Measurements from ENCODE around the gene ABHD16A.

ABHD16A gene

DNA sequence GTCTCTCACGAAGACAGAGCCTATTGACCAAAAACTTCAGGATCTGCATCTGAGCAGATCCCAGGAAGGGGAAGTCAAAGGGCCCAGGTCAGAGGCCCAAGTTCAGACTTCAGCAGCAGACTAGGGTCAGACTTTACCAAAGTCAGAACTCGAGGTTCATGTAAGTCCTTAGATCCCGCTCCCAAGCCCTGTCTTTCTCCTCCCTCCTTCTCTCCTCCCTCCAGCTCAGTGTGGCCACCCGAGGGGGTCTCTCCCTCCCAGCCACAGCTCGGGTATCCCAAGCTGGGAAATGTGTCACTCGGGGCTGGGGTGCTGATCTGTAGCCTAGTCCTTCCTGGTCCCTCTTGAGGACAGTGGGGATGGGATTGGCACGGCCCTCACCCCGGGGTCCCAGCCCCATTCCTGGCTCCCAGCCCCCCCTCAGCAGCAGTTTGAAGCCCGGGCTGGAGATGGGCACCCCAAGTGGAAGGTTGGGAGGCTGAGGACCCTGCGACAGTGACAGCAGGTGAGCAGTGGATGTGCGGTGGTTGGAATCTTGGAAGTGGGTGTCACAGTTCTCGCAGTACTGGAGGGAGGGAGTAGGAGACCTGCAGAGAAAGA is 40.9 kb downstream of the ABHD16A start:
- peaks cover 66% of the 10 kb centered on the region for H3K36me3 Mint-ChIP-seq
- H3K9me3 Mint-ChIP-seq, result no peaks in the 10 kb centered on the region
- H3K4me1 Mint-ChIP-seq, result peaks cover 89% of the 10 kb centered on the region
- H3K27ac Mint-ChIP-seq, result peak overlapping the region; percentile 70
- H3K27me3 Mint-ChIP-seq, result no peaks in the 10 kb centered on the region
- CTCF ChIA-PET, result interaction anchor here (0.7 kb wide), 1 partner anchor 232 kb away, joined by 3 read pairs; no protein-coding TSS in a partner anchor
- no peak for DNase-seq
- H3K4me3 Mint-ChIP-seq, result peak overlapping the region; percentile 41

DNA sequence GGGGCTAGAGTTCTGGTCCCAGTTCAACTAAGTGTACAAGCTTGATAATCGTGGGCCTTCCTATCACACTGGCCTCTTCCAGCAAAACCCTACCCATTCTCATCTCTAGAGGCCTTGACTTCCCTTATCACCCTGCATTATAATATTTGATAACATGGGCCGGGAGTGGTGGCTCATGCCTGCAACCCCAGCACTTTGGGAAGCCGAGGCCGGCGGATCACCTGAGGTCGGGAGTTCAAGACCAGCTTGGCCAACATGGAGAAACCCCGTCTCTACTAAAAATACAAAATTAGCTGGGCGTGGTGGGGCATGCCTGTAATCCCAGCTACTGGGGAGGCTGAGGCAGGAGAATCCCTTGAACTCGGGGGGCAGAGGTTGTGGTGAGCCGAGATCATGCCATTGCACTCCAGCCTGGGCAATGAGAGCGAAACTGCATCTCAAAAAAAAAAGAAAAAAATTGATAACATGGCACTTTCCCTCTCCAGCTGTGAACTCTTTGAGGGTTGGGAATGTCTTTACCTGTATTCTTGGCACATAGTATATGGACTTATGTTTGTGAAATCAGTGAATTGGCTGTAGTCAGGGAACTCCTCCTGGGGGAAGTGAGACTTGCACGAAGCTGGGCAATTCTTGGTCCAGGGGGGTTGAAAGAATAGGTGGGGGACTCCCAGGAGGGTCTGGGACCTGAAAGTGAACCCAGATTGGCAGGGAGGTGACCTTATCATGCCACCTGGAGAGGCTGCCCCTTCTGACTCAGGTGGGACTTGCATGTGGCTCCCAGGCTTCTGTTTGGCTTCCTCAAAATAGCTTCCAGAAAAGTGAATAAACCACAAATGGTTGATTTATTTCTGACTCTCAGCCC is 41.6 kb downstream of the ABHD16A start:
- H3K27me3 Mint-ChIP-seq, result no peaks in the 10 kb centered on the region
- peak overlapping the region; percentile 76 for H3K27ac Mint-ChIP-seq
- peak overlapping the region; percentile 90 for H3K4me3 Mint-ChIP-seq
- no peaks in the 10 kb centered on the region for H3K9me3 Mint-ChIP-seq
- H3K4me1 Mint-ChIP-seq, result peaks cover 85% of the 10 kb centered on the region
- H3K36me3 Mint-ChIP-seq, result peaks cover 65% of the 10 kb centered on the region
- no peak for DNase-seq
- CTCF ChIA-PET, result interaction anchor here (0.6 to 1.5 kb wide), 3 partner anchors 168 to 1640 kb away, joined by 3 to 4 read pairs (median 3); no protein-coding TSS in a partner anchor

DNA sequence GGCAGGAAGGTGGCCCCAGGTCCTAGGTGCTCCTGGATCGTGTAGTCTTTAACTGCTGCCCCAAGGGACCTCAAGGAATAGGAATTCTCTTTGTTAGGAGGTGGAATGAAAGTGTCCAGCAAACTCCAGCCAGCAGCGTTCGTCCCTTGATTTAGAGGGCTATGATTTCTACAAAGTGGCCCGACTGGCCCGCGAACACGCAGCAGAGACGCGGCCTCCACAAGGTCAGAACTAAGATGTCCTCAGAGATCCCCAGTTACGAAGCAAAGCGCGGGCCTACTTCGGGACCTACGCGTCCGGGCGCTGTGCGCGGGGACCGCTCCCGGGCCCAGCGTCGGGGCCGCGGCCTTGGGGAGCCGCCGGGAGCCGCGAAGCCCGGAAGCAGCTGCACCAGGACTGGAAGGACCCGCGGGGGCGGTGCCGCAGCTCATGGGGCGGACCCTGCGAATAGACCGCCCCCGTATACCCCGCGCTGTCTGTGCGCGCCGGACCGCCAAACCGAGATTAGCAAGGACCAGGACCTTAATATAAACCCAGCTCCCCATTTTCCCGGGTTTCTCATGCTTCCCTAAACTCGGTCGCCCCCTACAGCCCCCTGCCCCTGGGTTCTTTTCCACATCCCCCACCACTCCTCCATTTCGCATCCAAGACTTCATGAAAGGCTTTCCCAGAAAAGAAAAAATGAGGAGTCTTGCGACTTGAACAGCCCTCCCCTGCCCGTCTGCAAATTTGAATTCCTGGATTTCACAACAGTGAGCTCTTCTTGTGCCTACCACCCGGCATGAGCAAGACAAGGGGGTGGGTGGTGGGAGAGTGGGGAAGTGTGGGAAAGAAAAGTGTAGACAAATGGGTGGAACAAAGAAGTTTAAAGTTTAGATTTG is 42.5 kb downstream of the ABHD16A start, which contains the start of gene C6orf47:
Gene C6orf47, minus strand, starts transcription at position 398 of the 881 bp plus-strand sequence. CDS start 831 bp downstream, outside the sequence.
- DNase-seq, result peak; percentile 84
- Mint-ChIP-seq H3K36me3 (peaks cover 67% of the 10 kb centered on the region), H3K4me3 (peak within 1 kb of the TSS; percentile 90), H3K4me1 (peaks cover 85% of the 10 kb centered on the region), H3K27me3 (no peaks in the 10 kb centered on the region), H3K9me3 (no peaks in the 10 kb centered on the region), H3K27ac (peak within 1 kb of the TSS; percentile 92)
- CTCF ChIA-PET, result interaction anchor here (1.5 kb wide), 1 partner anchor 169 kb away, joined by 4 read pairs; no protein-coding TSS in a partner anchor

DNA sequence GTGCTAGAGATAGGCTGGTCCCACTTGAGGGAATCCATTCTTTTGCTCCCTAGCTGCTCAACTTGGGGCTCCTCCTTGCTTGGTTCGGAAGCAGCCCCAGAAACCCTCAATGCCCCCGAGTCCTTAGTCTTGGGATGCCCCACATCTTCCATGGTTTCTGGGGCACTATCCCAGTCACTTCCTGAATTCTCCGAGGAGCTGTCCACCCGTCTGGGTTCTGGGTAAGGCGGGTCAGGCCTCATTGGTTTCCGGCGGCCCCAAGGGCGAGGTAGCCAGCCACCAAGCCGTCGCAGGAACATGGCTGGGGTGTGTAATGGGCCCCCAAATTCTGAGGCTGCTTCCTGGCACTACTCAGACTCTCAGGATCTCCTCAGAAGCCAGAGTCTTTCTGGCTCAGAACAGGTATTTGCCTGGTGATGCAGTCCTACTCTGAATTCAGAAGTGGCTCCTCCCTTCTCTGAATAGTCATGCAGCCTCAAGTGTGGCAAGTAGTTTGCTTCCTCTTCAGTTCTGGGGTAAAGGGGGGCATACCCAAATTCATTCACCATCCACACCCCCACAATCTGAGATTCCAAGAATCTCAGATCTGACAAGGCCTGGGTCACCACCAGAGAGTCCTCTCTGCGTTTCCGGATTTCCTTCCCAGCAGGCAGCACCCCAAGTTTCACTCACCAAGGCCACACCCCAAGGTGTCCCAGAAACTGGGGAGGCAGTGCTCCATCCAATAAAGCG is 43.3 kb downstream of the ABHD16A start:
- no peaks in the 10 kb centered on the region for H3K9me3 Mint-ChIP-seq
- peaks cover 92% of the 10 kb centered on the region for H3K4me1 Mint-ChIP-seq
- peak overlapping the region; percentile 90 for H3K4me3 Mint-ChIP-seq
- H3K36me3 Mint-ChIP-seq, result peaks cover 72% of the 10 kb centered on the region
- CTCF ChIA-PET, result interaction anchor here (0.8 to 1.5 kb wide), 3 partner anchors 170 to 260 kb away, joined by 3 to 4 read pairs (median 3); no protein-coding TSS in a partner anchor
- H3K27me3 Mint-ChIP-seq, result no peaks in the 10 kb centered on the region
- peak overlapping the region; percentile 92 for H3K27ac Mint-ChIP-seq
- DNase-seq, result peak; percentile 62

DNA sequence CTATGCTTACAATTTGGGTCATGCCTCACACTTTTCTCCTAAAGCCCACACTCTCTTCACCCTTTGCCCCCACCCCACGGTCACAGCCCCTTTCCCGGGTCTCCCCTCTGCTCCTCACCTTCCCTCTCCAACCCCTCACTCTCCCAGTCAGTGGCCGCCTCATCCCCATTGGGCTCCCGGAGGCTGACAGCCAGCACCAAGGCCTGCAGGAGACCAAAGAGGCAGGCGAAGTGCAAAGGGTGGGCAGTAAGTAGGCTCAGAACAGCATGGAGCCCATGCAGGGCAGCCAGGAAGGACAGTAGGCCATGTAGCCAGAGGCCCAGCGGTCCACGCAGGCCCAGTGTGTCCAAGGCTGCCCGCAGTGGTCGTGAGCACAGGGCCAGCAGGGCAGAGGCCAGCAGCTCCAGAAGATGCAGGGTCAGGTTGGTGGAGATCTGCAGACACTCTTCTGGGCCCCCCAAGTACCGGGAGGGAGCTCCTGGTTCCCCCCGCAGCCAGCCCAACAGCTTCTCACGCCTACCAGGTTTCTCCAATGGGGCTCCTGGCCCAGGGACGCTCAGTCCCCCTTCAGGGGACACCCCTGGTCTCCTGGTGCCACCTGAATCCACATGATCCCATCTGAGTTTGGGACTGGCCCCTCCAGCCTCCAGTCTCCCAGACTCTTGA is 44.0 kb downstream of the ABHD16A start:
- peaks cover 65% of the 10 kb centered on the region for H3K36me3 Mint-ChIP-seq
- peak overlapping the region; percentile 92 for H3K27ac Mint-ChIP-seq
- peaks cover 88% of the 10 kb centered on the region for H3K4me1 Mint-ChIP-seq
- CTCF ChIA-PET, result interaction anchor here (0.8 to 1.0 kb wide), 2 partner anchors 171 to 259 kb away, joined by 3 read pairs; no protein-coding TSS in a partner anchor
- peak overlapping the region; percentile 90 for H3K4me3 Mint-ChIP-seq
- no peaks in the 10 kb centered on the region for H3K27me3 Mint-ChIP-seq
- no peaks in the 10 kb centered on the region for H3K9me3 Mint-ChIP-seq
- no peak for DNase-seq

DNA sequence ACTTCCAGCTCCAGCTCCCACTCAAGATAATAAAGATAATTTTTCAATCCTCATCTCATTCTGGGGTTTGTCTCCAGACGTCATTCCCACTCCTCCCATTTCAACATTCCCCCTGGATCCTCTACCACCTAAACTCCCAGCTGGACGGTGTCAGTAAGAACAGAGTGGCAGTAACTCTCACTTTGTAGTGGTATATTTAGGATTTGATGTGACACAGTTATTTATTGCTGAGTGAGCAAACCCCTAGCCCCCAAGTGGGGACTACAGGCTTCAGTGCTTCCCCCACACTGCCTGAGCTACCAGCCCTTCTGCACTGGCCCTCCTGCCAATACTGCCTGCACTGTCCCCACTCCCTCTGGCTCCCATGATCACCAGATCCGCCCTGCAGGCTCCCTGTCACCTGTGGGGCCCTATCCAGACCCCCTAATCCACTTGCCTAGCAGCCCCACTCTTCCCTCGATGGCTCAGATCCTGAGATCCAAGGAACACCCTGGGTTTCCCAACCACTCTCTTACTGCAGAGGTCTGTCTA is 44.9 kb downstream of the ABHD16A start:
- Mint-ChIP-seq H3K9me3 (no peaks in the 10 kb centered on the region), H3K36me3 (peaks cover 56% of the 10 kb centered on the region)
- CTCF ChIA-PET, result interaction anchor here (1.0 to 1.2 kb wide), 2 partner anchors 83 to 109 kb away, joined by 3 read pairs; no protein-coding TSS in a partner anchor

DNA sequence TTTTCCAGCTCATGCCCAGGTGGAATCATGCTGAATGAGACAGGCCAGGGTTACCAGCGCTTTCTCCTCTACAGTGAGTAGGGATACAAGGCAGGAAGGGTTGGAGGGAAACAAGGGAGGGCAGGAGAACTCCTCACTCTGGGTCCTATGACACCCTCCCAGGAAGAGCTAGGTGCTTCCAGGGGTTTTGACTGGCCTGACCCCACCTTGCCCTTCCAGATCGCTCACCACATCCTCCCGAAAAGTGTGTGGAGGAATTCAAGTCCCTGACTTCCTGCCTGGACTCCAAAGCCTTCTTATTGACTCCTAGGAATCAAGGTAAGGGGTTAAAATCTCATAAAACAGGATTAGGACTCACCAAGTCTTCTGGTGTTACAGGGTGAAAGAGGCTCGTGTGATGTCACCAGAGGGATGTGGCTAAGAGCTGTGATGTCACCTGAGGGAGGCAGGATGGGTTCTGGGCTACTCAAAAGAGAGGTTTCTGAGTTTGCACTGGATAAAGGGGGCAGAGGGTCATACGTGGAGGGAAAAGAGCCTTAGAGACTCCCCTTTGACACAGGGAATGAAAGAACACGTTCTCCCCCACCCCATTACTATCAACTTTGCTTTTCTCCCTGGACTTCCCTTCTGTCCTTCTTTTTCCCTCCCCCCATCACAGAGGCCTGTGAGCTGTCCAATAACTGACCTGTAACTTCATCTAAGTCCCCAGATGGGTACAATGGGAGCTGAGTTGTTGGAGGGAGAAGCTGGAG is 45.5 kb downstream of the ABHD16A start:
- peaks cover 83% of the 10 kb centered on the region for H3K4me1 Mint-ChIP-seq
- no peaks in the 10 kb centered on the region for H3K27me3 Mint-ChIP-seq
- DNase-seq, result peak; percentile 59
- no peaks in the 10 kb centered on the region for H3K9me3 Mint-ChIP-seq
- CTCF ChIA-PET, result interaction anchor here (1.0 to 1.2 kb wide), 2 partner anchors 83 to 109 kb away, joined by 3 read pairs; no protein-coding TSS in a partner anchor
- peak overlapping the region; percentile 55 for H3K4me3 Mint-ChIP-seq
- H3K36me3 Mint-ChIP-seq, result peaks cover 56% of the 10 kb centered on the region
- peak overlapping the region; percentile 88 for H3K27ac Mint-ChIP-seq

More for the DNA sequence above, 44.9 kb downstream of the ABHD16A start:
- peaks cover 84% of the 10 kb centered on the region for H3K4me1 Mint-ChIP-seq
- H3K27me3 Mint-ChIP-seq, result no peaks in the 10 kb centered on the region
- H3K4me3 Mint-ChIP-seq, result peak overlapping the region; percentile 57
- DNase-seq, result no peak
- peak overlapping the region; percentile 88 for H3K27ac Mint-ChIP-seq

DNA sequence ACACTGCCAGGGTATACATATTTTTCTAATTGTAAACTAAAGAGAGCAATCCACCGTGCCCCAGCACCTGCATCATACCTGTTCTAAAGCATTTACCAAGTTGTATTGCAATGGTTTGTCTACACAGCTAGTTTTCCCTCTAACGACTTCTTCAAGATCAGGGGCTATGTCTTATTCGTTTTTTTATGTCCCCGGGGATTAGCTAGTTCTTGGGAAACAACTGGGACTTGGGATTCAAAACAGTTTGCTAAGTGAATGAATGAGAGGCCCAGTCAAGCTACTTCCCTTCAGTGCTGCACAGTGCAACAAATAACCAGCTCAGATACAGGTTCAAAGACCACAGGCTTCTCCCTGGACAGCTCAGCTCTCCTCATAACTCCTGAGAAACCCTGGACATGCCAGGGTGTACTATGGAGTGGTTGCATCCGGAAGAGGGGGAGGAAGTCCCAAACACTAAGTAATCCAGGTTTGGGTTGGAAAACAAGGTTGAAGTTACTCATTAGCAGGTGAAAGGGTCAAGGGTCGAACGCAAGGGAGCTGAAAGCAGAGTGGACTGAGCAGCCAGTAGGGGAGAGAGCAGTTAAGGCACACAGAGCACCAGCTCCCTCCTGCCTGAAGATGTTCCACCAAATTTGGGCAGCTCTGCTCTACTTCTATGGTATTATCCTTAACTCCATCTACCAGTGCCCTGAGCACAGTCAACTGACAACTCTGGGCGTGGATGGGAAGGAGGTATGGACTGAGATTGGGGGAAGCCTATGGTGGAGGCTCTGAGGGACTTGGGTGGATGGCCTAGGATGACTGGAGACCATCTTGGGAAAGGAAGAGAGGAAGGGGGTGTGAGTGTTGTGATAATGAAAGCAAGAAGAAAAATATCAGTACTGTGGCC is 47.5 kb downstream of the ABHD16A start, which contains the start of gene APOM:
Gene APOM, plus strand, starts transcription at position 546 of the 889 bp plus-strand sequence. Its CDS starts 73 bp downstream, at position 619.
- Mint-ChIP-seq H3K27ac (peak within 1 kb of the TSS; percentile 81), H3K4me3 (no peak within 1 kb of the TSS), H3K36me3 (peaks cover 48% of the 10 kb centered on the region), H3K9me3 (no peaks in the 10 kb centered on the region), H3K27me3 (no peaks in the 10 kb centered on the region), H3K4me1 (peaks cover 77% of the 10 kb centered on the region)
- CTCF ChIA-PET, result no interaction called here
- DNase-seq, result no peak

DNA sequence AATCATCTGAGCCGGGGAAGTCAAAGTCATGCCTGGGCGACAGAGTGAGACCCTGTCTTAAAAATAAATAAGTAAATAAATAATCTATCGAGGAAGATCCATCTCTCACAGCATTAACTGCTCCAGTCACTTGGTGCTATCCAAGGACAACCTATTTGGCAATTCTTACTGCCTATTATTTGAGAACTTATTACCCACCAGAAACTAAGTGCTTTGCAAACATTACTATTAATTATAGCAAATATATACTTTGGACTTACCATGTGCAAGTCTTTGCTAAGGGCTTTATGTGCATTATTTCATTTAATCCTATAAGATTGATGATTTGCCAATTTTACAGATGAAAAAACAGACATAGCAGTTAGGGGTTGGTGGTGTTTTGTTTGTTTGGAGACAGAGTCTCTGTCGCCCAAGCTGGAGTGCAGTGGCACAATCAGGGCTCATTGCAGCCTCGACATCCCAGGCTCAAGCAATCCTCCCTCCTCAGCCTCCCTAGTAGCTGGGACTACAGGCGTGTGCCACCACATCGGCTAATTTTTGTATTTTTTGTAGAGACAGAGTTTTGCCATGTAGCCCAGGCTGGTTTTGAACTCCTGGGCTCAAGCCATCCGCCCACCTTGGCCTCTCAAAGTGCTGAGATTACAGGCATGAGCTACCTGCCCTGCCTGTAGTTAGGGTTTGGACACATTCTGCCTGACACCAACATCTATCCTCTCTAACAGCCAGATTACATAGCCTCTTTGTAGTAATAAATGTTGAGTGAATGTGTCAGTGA is 48.4 kb downstream of the ABHD16A start:
- H3K36me3 Mint-ChIP-seq, result peaks cover 46% of the 10 kb centered on the region
- no peak overlapping the region for H3K4me3 Mint-ChIP-seq
- H3K9me3 Mint-ChIP-seq, result no peaks in the 10 kb centered on the region
- peaks cover 75% of the 10 kb centered on the region for H3K4me1 Mint-ChIP-seq
- DNase-seq, result no peak
- no peaks in the 10 kb centered on the region for H3K27me3 Mint-ChIP-seq
- H3K27ac Mint-ChIP-seq, result no peak overlapping the region
- CTCF ChIA-PET, result interaction anchor here (0.8 to 1.8 kb wide), 2 partner anchors 10 to 316 kb away, joined by 3 to 9 read pairs; partner anchors contain the start of gene GPANK1

DNA sequence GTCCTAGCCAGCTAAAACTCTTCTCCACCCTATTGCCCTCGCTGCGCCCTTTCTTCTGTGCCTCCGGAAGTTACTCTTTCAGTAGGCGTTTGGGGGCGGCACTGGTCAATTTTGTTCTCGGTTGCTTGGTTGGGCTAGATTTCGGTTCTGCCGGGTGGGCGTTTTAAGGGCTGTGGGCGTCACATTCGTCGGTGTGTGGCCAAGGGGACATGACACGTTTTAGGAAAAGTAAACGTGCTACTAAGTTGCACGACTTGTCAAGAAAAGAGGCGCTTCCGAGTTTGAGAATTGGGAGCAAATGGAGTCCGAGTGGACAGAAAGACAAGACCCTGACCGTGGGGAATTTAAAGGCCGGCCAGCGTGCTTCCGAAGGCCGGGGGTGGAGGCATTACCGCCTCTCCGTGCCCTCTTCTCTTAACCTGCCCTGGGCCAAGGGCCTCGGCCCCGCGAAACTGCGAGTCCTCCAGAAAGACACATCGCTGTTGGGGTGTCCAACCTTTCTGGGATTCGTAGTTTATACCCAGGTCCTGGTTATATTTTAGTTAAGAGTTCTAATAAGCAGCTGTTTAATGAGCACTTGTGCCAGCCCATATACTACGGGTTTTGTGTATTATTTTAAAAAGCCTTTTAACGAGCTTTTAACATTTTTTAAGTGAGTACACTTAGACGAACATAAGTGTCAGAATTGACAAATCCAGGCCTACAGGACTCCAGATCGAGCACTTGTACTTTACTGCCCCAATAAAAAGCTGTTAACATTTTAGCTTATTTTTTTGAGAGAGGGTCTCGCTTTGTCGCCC is 50.0 kb downstream of the ABHD16A start:
- Mint-ChIP-seq H3K36me3 (peaks cover 48% of the 10 kb centered on the region), H3K27ac (peak overlapping the region; percentile 99), H3K27me3 (no peaks in the 10 kb centered on the region), H3K4me3 (peak overlapping the region; percentile 98), H3K4me1 (peaks cover 65% of the 10 kb centered on the region), H3K9me3 (no peaks in the 10 kb centered on the region)
- DNase-seq, result peak; percentile 93
- CTCF ChIA-PET, result interaction anchor here (0.6 to 2.4 kb wide), 5 partner anchors 11 to 117 kb away, joined by 3 to 9 read pairs (median 4); partner anchors contain the start of gene GPANK1

Data from activated naive CD4-positive, alpha-beta T cell treated with anti-CD3 and anti-CD28 coated beads, Interleukin-2, amount 10 ng/mL, durations not matched to agents 7 days and 5 days (primary cell).